Measurements from ENCODE around the gene GALNT1.
"Not testable (repeated sequence)": the region's sequence is repeated elsewhere in the genome, so short reads cannot be mapped to it uniquely, and the experiment has no call there.

The GALNT1 gene

GRCh38 chr18:35581546-35581897, at the start of gene GALNT1:
Gene GALNT1 (plus strand): TSS chr18:35581740. CDS start chr18:35654663, 72,923 bp downstream.
- no peak for DNase-seq (ENCODE audit: low spot score)

- DNase-seq (ENCODE audit: low spot score) = no peak
These were observed 47.6 kb upstream of the GALNT1 start for GRCh38 chr18:35533916-35534405.

- no peak for DNase-seq (ENCODE audit: low spot score)
These were observed 46.2 kb upstream of the GALNT1 start for GRCh38 chr18:35535297-35535696.

GRCh38 chr18:35542356-35542755, 39.2 kb upstream of the GALNT1 start:
- no peak for DNase-seq (ENCODE audit: low spot score)

DNA sequence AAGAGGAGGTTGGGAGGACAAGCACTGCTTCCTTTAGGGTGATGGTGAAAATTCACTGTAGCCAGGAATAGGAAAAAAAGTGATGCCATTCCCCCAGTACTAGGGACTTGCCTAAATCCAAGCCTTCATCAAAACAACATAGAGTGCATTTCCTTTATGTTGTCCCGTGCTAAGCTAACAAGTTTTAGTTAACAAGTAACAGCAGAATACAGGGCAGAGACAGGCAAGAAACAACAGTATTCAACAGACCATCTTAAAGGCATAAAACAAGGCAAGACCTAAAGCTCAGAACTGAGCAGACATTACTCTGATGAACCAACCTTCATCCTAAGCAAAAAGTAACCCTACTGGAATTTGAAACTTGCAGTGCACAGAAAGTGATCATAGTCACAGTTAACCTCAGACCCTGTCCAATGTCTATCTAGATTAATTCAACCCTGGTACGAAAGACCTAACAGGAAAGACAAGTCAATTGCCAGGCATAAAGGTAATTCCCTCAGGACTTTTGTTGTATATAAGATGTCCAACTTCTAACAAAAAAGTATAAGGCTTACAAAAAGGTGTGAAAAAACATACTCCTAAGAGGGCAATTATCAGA, 34.4 kb upstream of the GALNT1 start:
- DNase-seq (ENCODE audit: low spot score) = no peak

DNA sequence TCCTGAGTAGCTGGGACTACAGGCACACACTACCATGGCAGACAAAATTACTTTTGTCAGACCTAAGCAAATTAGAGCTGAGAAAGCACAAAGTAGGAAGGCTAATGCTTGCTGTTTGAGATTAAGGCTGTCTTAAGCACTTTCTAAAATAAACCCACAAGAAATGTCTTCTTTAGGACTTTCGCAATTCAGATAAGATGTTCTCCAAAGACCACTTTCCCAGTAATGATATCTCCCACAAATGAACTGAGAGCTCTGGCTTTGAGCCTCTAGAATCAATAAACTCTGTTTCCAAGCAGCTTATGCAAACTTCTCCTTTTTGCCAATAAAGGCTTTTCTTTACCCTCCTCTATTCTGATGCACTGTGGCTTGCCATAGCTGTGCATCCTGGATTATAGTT, 32.0 kb upstream of the GALNT1 start:
- DNase-seq (ENCODE audit: low spot score) = no peak

DNA sequence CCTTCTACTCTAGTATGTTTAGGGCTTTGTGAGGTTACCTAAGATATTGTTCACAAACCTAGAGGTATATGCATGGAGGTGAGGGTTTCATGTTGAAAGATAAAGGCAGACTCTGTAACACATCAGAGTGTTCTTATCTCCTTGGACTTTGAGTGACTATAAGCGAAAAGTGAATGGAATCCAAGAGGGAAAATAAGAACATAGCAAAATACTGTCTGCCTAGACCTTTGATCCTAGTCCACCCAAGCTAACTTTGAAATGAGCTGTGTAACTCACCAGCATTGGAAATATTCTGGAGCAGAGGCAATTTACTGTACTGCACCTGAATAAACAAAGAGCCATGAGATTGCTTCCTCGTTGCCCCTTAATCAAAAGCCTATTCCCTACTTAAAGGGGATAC, 28.2 kb upstream of the GALNT1 start:
- DNase-seq (ENCODE audit: low spot score) = no peak

GRCh38 chr18:35555538-35555937, 26.0 kb upstream of the GALNT1 start:
- DNase-seq (ENCODE audit: low spot score) = not testable (repeated sequence)

GRCh38 chr18:35559867-35560266, 21.7 kb upstream of the GALNT1 start:
- DNase-seq (ENCODE audit: low spot score) = no peak

DNA sequence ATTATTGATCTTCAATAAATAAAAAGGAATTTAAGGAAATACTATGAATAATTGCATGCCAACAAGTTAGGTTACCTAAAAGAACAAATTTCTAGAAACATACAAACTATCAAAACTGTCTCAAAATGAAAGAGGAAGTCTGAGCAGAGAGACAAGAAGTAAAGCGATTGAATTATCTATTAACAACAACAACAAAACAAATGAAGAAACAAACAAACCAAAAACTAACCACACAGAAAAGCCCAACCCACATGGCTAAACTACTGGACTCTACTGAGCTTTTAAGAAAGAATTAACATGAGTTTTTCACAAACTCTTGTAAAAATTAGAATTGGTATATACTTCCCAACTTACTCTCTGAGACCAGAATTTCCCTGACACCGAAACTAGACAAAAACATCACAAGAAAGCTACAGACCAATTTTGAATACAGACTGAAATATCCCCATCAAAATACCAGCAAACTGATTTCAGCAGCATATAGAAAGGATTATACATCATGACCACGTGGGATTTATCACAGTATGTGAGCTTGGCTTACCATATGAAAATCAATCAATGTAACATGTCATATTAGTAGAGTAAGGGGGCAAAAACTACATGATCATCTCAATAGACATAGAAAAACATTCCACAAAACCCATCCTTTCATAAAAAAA, 16.6 kb upstream of the GALNT1 start:
- DNase-seq (ENCODE audit: low spot score) = no peak

GRCh38 chr18:35566019-35566418, 15.5 kb upstream of the GALNT1 start:
- DNase-seq (ENCODE audit: low spot score) = no peak

DNA sequence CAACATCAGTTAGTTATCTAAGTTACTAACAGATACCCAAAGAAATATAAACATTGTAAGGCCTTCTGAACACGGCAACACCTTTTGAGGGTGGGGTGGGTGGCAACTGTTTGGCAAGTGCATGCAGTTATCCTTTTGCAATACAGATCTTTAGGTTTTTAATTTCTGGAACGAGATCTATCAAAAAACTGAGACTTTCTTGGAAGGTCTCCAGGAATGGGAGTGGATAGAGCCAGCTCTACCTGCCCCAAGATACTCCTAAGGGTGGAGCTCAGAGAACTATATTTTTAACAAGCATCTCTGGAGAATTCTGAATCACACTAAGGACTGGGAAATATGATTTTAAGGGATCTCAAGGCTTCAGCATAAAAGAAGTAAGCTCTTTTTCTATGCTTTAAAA, 11.4 kb upstream of the GALNT1 start:
- DNase-seq (ENCODE audit: low spot score) = no peak

DNA sequence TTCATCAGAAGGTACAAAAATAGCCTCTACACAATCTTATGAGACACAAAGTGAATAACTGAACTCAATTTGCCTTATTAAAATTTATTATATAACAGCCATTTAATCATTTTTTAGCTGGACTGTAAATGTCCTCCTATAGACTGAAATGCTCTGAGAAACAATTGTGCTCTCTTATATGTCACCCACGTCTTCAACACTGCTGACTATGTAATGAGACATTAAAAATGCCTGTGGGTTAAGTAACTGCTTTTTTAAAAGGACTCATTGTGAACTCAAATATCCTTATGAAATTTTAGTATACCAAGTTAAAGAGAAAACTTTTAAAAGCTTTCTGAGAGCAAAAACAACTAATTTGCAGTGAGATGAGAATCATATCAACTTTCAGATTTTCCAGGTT, 10.4 kb upstream of the GALNT1 start:
- no peak for DNase-seq (ENCODE audit: low spot score)

- no peak for DNase-seq (ENCODE audit: low spot score)
These were observed 8.9 kb upstream of the GALNT1 start for GRCh38 chr18:35572644-35573043.

DNA sequence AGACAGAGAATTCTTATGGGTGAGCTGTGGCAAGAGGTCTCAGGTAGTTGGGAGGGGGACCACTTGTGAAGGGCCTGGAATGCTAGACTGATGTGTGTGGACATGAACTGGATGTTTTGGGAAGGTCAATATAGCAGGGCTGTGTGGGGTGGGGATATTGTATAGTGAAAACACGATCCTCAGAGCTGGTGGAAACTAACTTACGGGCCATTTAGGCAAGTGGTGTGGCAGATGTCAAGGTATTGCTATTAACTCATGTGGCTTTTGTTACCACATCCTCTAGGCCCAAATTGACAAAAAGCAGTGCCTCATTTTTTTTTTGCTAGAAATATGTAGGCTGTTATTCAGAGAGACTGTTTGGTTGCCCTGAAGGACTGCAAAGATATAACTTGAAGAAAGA, 8.0 kb upstream of the GALNT1 start:
- no peak for DNase-seq (ENCODE audit: low spot score)

- not testable (repeated sequence) for DNase-seq (ENCODE audit: low spot score)
These were observed 5.2 kb upstream of the GALNT1 start for GRCh38 chr18:35576240-35576845.

DNA sequence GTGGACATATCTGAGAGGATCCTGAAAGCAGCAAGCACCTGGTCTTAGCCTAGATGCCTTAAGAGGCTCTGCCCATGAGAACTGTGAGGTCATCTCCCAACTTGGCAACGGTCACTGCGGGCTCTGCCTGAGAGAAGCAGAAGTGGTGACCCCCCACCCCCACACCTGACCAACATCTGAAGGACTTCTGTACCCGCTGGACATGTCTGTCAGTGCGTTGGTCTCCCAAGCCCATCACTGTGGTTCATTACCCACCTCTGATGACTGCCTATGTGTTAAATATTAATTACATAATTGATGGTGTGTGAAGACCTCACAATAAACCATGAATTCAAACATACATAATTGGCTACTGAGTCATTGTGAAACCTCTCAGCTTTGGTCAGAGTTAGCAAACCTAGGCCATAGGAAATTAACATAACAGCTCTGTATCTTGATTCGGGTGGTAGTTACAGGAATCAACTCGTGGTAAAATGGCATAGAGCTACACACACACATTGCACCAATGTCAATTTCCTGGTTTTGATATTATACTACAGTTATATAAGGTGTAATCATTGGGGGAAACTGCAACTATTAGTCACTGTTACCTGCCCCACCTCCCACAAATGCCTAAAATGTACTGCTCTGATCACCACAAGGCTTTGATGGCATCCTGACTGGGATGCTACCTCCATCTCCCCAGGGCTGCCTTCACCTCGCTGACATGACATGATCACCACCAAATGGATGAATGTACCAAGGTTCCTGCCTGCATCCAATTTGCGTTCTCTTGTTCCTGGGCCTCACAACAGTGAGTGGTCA, 4.3 kb upstream of the GALNT1 start:
- no peak for DNase-seq (ENCODE audit: low spot score)

- DNase-seq (ENCODE audit: low spot score) = no peak
These were observed 3.1 kb upstream of the GALNT1 start for GRCh38 chr18:35578481-35578880.

DNA sequence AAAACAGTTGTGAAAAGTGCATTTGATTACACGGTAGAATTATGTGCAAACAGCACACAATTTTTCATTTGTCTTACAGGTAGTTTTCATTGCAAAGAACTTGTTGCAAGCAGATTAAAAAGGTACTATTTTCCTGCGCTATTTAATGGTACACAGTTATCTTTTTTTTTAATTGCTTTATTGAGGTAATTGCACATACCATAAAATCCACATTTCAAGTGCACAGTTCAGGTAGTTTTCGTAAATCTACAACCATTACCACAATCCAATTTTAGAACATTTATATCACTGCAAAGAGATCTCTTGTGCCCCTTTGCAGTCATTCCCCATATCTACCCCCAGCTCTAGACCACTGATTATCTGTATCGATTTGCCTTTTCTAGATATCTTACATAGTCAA, 2.6 kb upstream of the GALNT1 start:
- no peak for DNase-seq (ENCODE audit: low spot score)

DNA sequence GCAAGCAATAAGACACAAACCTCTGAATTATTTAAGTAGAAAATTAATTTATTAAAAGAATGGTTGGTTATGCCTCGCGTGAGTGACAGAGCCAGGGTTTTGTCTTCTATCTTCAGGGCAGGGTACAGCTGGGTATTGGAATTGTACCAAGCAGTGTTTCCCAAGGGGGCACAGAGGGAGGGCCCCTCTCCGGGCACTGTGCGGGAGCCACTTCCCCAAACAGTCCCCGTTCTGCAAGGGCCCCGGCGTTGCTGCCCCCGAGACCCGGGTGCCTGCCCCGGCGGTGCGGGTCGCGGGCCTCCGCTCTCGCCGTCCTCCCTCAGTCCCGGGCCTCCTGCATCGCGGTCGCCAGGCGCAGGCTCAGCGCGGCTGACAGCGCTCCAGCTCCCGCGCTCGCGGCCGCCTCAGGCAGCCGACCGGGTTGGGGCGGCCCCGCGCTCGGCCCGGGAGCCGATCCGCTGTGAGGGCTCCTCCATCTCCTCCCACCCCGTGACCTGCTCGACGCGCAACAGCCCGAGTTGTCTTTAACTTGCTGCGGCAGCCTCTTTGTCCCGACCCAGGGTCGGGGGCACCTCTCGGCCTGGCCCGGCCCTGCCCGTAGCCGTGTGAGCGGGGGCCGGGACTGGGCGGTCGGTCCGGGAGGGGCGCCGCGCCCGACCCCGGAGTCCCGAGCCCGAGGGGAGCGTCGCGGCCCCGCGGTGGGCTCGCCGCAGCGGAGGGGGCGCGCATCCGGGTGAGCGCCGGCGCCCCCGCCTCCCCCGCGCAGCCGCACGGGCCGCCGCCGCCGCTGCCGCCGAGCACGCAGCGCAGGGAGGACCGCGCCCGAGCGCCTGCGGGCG, 620 bp upstream of the GALNT1 start:
- peak; percentile 62 for DNase-seq (ENCODE audit: low spot score)

GRCh38 chr18:35581898-35582641, 530 bp downstream of the GALNT1 start:
- DNase-seq (ENCODE audit: low spot score) = peak; percentile 18
